HepG2 (cell line): ENCODE data around the gene THRB. TPM values are rescaled to one million over a fixed set of nuclear protein-coding genes. Genes with fewer than 3 reads are reported as not detected.

ENCODE experiments used
- ATAC-seq: fragments of 200-7000 bp; cut with Tn5 transposase; 3 replicates; pipeline ENCODE4 v1.9.1; 2020; ENCODE audit warnings: mild to moderate bottlenecking, moderate library complexity
- BruUV-seq: library from RNA; stranded (reverse); fragments of 400-500 nt; replicated peaks from 2 replicates; lab custom pipeline; 2021; lab: Mats Ljungman, UMichigan
- CTCF ChIA-PET: fragments of 300-600 bp; formaldehyde crosslinking; extraction: SDS; loops from one replicate; lab custom pipeline; 2021; ENCODE audit warnings: low total read pairs, inconsistent platforms, low intra/inter-chr PET ratio; lab: Yijun Ruan, JAX
- POLR2A ChIA-PET: fragments of 350-600 bp; sonication (Branson Sonifier 250); formaldehyde crosslinking; loops from one replicate; lab custom pipeline; 2020; ENCODE audit warnings: antibody characterized with exemption, inconsistent platforms; lab: Yijun Ruan, JAX
- DNase-seq: peaks from one replicate; pipeline ENCODE4 v3.0.0-alpha.2; 2015; ENCODE audit warnings: low spot score
- FAIRE-seq: peaks from 3 replicates; lab custom pipeline; 2011; peaks lifted over from hg19 to GRCh38; lab: Jason Lieb, UNC
- H2AFZ ChIP-seq: one replicate; pipeline ENCODE4 v1.6.1; 2011; ENCODE audit warnings: low read length, inconsistent platforms
- H3K27ac ChIP-seq: fragments of 300-600 bp; 3 replicates; pipeline ENCODE4 v1.8.0; 2011; ENCODE audit warnings: mixed run types, mild to moderate bottlenecking, mixed read lengths, low read length, inconsistent platforms; ENCODE audit not compliant: insufficient read depth; ENCODE audit errors: extremely low read length
- H3K27me3 ChIP-seq, 2 experiments: fragments of 200-600 bp in 1 of 2; 2 replicates in 1 of 2; 3 replicates in 1 of 2; pipeline versions ENCODE4 v1.6.0 to v1.8.0; 2011; ENCODE audit warnings: low read length in 2 of 2, mild to moderate bottlenecking in 2 of 2, moderate library complexity in 2 of 2, inconsistent platforms in 1 of 2; ENCODE audit not compliant: insufficient read depth in 2 of 2, control insufficient read depth in 1 of 2
- H3K36me3 ChIP-seq, 2 experiments: fragments of 200-600 bp in 1 of 2; replicated peaks in 1 of 2; 2 replicates in 1 of 2; 3 replicates in 1 of 2; pipeline versions ENCODE4 v1.5.1 to v1.8.0; 2011; ENCODE audit warnings: low read length in 2 of 2, inconsistent platforms in 1 of 2; ENCODE audit not compliant: insufficient read depth in 2 of 2, control insufficient read depth in 1 of 2
- H3K4me1 ChIP-seq: 2 replicates; pipeline ENCODE4 v1.5.1; 2012; ENCODE audit warnings: low read length, inconsistent platforms; ENCODE audit not compliant: insufficient read depth
- H3K4me2 ChIP-seq: 2 replicates; pipeline ENCODE4 v1.6.0; 2011; ENCODE audit warnings: low read depth, low read length, inconsistent platforms
- H3K4me3 ChIP-seq, 3 experiments: fragments of 200-600 bp in 1 of 3; sonication (generic), shearing (Covaris generic) in 1 of 3; replicated peaks in 1 of 3; 2 replicates each; pipeline ENCODE4 v1.5.1; 2011 to 2016; ENCODE audit warnings: low read length in 3 of 3, inconsistent platforms in 2 of 3, low read depth in 2 of 3, mild to moderate bottlenecking in 2 of 3, control low read depth in 1 of 3, mixed read lengths in 1 of 3; ENCODE audit not compliant: insufficient read depth in 1 of 3
- H3K79me2 ChIP-seq: one replicate; pipeline ENCODE4 v1.6.1; 2011; ENCODE audit warnings: low read length, inconsistent platforms; ENCODE audit not compliant: insufficient read depth
- H3K9ac ChIP-seq: 2 replicates; pipeline ENCODE4 v1.6.0; 2011; ENCODE audit warnings: mild to moderate bottlenecking, low read depth, low read length, inconsistent platforms; ENCODE audit not compliant: insufficient read depth
- H3K9me3 ChIP-seq: 2 replicates; pipeline ENCODE4 v1.5.1; 2012; ENCODE audit warnings: mild to moderate bottlenecking, low read length
- H4K20me1 ChIP-seq: 2 replicates; pipeline ENCODE4 v1.6.0; 2011; ENCODE audit warnings: inconsistent platforms, mild to moderate bottlenecking, low read length, moderate library complexity; ENCODE audit not compliant: insufficient read depth
- ELF4 ChIP-seq: sonication (generic); formaldehyde crosslinking; IDR thresholded peaks from 2 replicates; pipeline ENCODE4 v1.5.0; 2020; ENCODE audit warnings: missing genetic modification reagents, mild to moderate bottlenecking, moderate library complexity, borderline replicate concordance
- FOXA1 ChIP-seq, 2 experiments: fragments of 450-650 bp in 1 of 2; sonication (generic) in 1 of 2; formaldehyde crosslinking in 1 of 2; IDR thresholded peaks; 2 replicates each; pipeline versions ENCODE4 v1.4.0 to v1.6.1; 2016 to 2020; ENCODE audit warnings: missing genetic modification reagents in 1 of 2
- GABPA ChIP-seq, 2 experiments: IDR thresholded peaks; 2 replicates each; pipeline ENCODE4 v1.6.1; 2011 to 2016; ENCODE audit warnings: low read depth in 2 of 2, low read length in 1 of 2, missing biosample characterization in 1 of 2, missing genetic modification characterization in 1 of 2
- MZF1 ChIP-seq: sonication (generic); formaldehyde crosslinking; IDR thresholded peaks from 2 replicates; pipeline ENCODE4 v1.8.1; 2023; ENCODE audit warnings: mild to moderate bottlenecking, missing genetic modification reagents, borderline replicate concordance
- YY1 ChIP-seq: IDR thresholded peaks from 2 replicates; pipeline ENCODE4 v1.6.1; 2011; ENCODE audit warnings: low read length, low read depth, moderate library complexity, mild to moderate bottlenecking; ENCODE audit not compliant: insufficient read depth, insufficient replicate concordance
- ZBTB3 ChIP-seq: sonication (generic); formaldehyde crosslinking; IDR thresholded peaks from 2 replicates; pipeline ENCODE4 v1.4.0; 2020; ENCODE audit warnings: low read depth, mild to moderate bottlenecking, moderate library complexity, missing genetic modification reagents, borderline replicate concordance
- ZNF720 ChIP-seq: sonication (generic); formaldehyde crosslinking; IDR thresholded peaks from 2 replicates; pipeline ENCODE4 v1.4.0; 2020; ENCODE audit warnings: missing genetic modification reagents
- ZNF746 ChIP-seq: sonication (generic); formaldehyde crosslinking; IDR thresholded peaks from 2 replicates; pipeline ENCODE4 v1.8.0; 2022; ENCODE audit warnings: mild to moderate bottlenecking, missing genetic modification reagents
- WGBS: methylation state at CpG from one replicate; pipeline ENCODE4 v1.1.6; 2017; ENCODE audit warnings: low lambda C conversion rate; 5-methylcytosine and 5-hydroxymethylcytosine counted together
- in situ Hi-C: cut with HindIII; loops from 2 replicates; pipeline ENCODE4 v1.10.0; 2017; ENCODE audit warnings: low pct_unique_long_range_greater_than_20kb; ENCODE audit not compliant: extremely low pct_ligation_motif_present
- intact Hi-C: fragments of 100-400 bp; cut with micrococcal nuclease; formaldehyde crosslinking; loops from one replicate; pipeline ENCODE4 v1.10.0; 2022; ENCODE audit not compliant: unreplicated experiment
- polyA plus RNA-seq, 8 experiments: library from polyadenylated mRNA; depleted of rRNA in 3 of 8; stranded (reverse) in 7 of 8; unstranded in 1 of 8; fragments of >200 nt; fragmentation: Illumina TruSeq in 4 of 8; extraction: Trizol in 4 of 8; gene quantifications; 2 replicates each; pipeline versions ENCODE4 v1.2.1 to v1.2.3, GENCODE V29; 2011 to 2016; ENCODE audit warnings: low read depth in 4 of 8, missing spikeins in 1 of 8, mixed read lengths in 1 of 8; ENCODE audit not compliant: insufficient read depth in 1 of 8
- total RNA-seq, 5 experiments: library from RNA; depleted of rRNA; stranded (reverse); fragments of >200 nt; fragmentation: Illumina TruSeq; extraction: Trizol; gene quantifications; 2 replicates each; pipeline ENCODE4 v1.2.3, GENCODE V29; 2016; ENCODE audit warnings: low read depth in 1 of 5

THRB gene
- total and polyA plus RNA-seq, 2 of the 13 experiments (the other 11 are each of a cell fraction or from before 2014, with no cell fraction given), result 4.7 to 22.7 TPM

DNA sequence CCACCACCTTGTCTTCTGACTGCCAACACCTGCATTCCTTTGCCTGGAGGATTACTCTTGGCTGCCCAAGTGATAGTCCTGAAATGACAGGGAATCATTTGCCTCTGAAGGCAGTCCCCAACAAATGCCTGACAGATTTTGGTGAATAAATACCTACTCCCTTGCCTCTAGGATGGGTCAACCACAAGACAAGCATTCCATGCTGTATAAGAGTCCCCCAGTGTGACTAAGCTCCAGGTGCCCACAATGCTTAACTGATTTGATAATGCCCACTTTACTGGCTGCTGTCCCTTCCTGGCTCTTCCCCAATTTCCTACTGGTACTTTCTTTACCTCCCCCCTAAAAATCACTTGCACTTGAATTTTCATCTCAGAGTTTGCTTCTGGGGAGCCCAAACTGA, 14.8 kb downstream of the THRB start:
- Histone ChIP-seq H3K9ac (no peak overlapping the region), H4K20me1 (no peaks in the 10 kb centered on the region), H3K4me2 (no peak overlapping the region), H3K27me3 (no peaks in the 10 kb centered on the region), H3K36me3 (no peaks in the 10 kb centered on the region; a peak in 2 of 5 replicates), H2AFZ (no peak overlapping the region), H3K27ac (no peak overlapping the region), H3K9me3 (no peaks in the 10 kb centered on the region), H3K4me3 (no peak overlapping the region), H3K79me2 (peaks cover 41% of the 10 kb centered on the region), H3K4me1 (peaks cover 27% of the 10 kb centered on the region)
- in situ Hi-C loops (no loop called here), intact Hi-C loops (no loop called here)
- FAIRE-seq (no peak), ATAC-seq (no peak), DNase-seq (no peak)
- ChIA-PET CTCF (no interaction called here), POLR2A (no interaction called here)
- TF ChIP-seq MZF1 (CRISPR knock-in tag) (no peak), ZNF720 (CRISPR knock-in tag) (no peak), ELF4 (CRISPR knock-in tag) (no peak)
- no TSS peak for BruUV-seq

DNA sequence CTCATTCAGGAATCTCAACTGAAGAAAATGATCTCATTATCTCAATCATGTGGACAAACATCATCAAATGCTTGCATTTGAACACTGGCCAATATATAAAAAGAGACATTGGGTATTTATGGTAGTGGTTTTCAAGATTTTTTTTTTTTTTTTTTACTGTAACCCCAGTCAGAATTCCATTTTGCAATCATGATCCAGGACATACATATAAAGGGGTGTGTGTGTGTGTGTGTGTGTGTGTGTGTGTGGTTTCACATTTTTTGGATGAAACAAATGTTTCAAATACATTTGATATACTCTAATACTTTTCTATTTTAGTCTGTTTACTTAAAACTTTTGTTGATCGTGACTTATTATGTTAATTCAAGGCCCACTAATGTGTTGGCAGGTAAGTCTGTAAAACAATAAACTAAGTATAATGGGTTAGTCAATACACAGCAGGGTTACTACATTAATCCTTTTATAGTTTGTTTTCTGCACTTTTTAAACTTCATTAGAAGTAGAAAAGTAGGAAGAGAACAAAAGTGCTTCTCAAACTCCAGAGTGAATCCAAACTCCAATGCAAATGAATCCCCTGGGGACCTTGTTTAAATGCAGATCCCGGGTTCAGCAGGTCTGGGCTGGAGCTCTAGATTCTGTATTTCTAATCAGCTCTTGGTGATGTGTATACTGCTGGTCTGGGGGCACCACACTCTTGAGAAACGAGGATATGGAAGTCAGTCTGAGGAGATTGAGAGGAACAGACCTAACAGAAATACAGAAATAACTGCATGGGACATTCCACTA, 17.6 kb downstream of the THRB start:
- intact Hi-C loops (no loop called here), in situ Hi-C loops (no loop called here)
- Histone ChIP-seq H3K9me3 (no peaks in the 10 kb centered on the region), H3K27me3 (no peaks in the 10 kb centered on the region), H3K4me1 (peaks cover 20% of the 10 kb centered on the region), H2AFZ (no peak overlapping the region), H3K9ac (no peak overlapping the region), H3K4me3 (no peak overlapping the region), H3K4me2 (no peak overlapping the region), H4K20me1 (no peaks in the 10 kb centered on the region), H3K79me2 (peaks cover 35% of the 10 kb centered on the region), H3K36me3 (no peaks in the 10 kb centered on the region; a peak in 2 of 5 replicates), H3K27ac (no peak overlapping the region)
- CTCF ChIA-PET, result no interaction called here
- 91% methylated on average over 3 of the region's 3 CpGs for WGBS
- FAIRE-seq (no peak), ATAC-seq (no peak), DNase-seq (no peak)
- BruUV-seq, result no TSS peak
- POLR2A ChIA-PET, result interaction anchor here (0.8 kb wide), 1 partner anchor 25 kb away, joined by 3 read pairs; no protein-coding TSS in a partner anchor
- TF ChIP-seq ZBTB3 (CRISPR knock-in tag) (no peak), GABPA (IDR thresholded peaks at IDR 0.05; ENCODE audit: low read depth, low read length) (no peak), GABPA (CRISPR knock-in tag; IDR thresholded peaks at IDR 0.05; ENCODE audit: low read depth) (no peak), ZNF746 (no peak), YY1 (no peak), FOXA1 (IDR thresholded peaks at IDR 0.05) (no peak), FOXA1 (CRISPR knock-in tag; IDR thresholded peaks at IDR 0.05) (no peak)
